ENCODE data around the gene SND1. TPM values are rescaled to one million over a fixed set of nuclear protein-coding genes. Genes with fewer than 3 reads are reported as not detected.

The SND1 gene
- total RNA-seq, 5 donors from 2014 or later (not counting 1 experiment from before 2014, with no cell fraction given): 137 to 187 (median 154) TPM

DNA sequence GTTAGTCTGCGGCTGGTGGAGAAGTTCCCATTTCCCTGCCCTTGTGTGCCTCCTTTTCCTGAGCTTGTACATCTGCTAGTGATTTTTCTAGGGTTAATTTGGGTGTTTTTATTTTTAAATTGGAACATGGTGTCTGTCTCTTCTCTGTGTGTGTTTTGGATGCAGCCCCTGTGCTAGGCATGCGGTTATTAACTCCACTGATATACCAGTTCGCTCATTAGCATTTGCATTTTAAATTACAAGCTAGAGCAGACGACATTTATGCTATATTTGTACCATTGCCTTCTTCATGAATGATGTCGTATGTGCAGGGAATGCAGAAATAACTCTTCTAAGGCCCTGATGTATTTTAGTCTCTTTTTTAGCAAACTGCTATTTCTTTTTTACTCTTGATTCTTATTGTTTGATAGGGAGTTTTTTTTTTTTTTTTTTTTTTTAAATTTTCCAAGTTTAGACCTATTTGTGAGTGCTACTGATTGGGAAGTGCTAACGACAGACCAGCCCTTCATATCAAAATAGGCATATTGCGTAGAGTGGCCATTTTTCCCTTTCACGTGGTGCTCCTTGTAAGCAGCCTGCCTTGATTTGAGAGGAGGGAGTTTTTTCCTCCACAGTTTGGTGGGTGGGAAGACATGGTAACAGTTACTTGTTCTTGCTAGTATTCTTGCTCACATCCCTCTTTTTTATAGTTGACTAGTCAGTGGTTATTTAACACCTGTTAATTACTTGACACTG, 289.6 kb downstream of the SND1 start:
- Mint-ChIP-seq H3K4me1 (peaks cover 0 to 2% (median 1%) of the 10 kb centered on the region in 3 donors), H3K9me3 (no peaks in the 10 kb centered on the region), H3K27me3 (no peaks in the 10 kb centered on the region), H3K27ac (no peak overlapping the region), H3K4me3 (no peak overlapping the region), H3K36me3 (peaks cover 44% of the 10 kb centered on the region)
- H3K9me3 ChIP-seq: no peaks in the 10 kb centered on the region
- CTCF ChIA-PET: no interaction called here
- no CpG with 5 or more reads among the region's 8 CpGs for WGBS (ENCODE audit: insufficient coverage)
- ATAC-seq (replicated peaks in 1 of 4) (no peak), DNase-seq (no peak)
- H3K4me1 ChIP-seq (ENCODE audit: control insufficient read depth in 1 of 2, extremely low read depth in 1 of 2, insufficient read depth in 2 of 2, low read length in 2 of 2): no peaks in the 10 kb centered on the region
- POLR2A ChIA-PET: interaction anchor here in 1 of 2 donors (0.7 kb wide), 1 partner anchor 209 kb away, joined by 4 read pairs; no protein-coding TSS in a partner anchor
- H3K27me3 ChIP-seq (replicated peaks in 1 of 2; ENCODE audit: control insufficient read depth in 2 of 2, extremely low read depth in 1 of 2, insufficient read depth in 2 of 2, low read length in 1 of 2): no peaks in the 10 kb centered on the region
- no peak overlapping the region for H3K4me3 ChIP-seq (ENCODE audit: control insufficient read depth in 1 of 2, extremely low read depth in 1 of 2, low read length in 1 of 2)
- H3K27ac ChIP-seq (ENCODE audit: low read length): no peak overlapping the region
- H3K36me3 ChIP-seq (ENCODE audit: control insufficient read depth in 2 of 2, extremely low read depth in 1 of 2, insufficient read depth in 1 of 2, low read length in 1 of 2): peaks cover 0 to 12% of the 10 kb centered on the region in 2 donors

GRCh38 chr7:127943541-127944521, 291.8 kb downstream of the SND1 start:
- Mint-ChIP-seq H3K4me3 (no peak overlapping the region), H3K36me3 (peaks cover 45% of the 10 kb centered on the region), H3K4me1 (peaks cover 0 to 2% (median 1%) of the 10 kb centered on the region in 3 donors), H3K27ac (no peak overlapping the region), H3K9me3 (no peaks in the 10 kb centered on the region), H3K27me3 (no peaks in the 10 kb centered on the region)
- H3K4me1 ChIP-seq (ENCODE audit: control insufficient read depth in 1 of 2, extremely low read depth in 1 of 2, insufficient read depth in 2 of 2, low read length in 2 of 2): no peaks in the 10 kb centered on the region
- H3K4me3 ChIP-seq (ENCODE audit: control insufficient read depth in 1 of 2, extremely low read depth in 1 of 2, low read length in 1 of 2): no peak overlapping the region
- DNase-seq (no peak), ATAC-seq (replicated peaks in 1 of 4) (no peak)
- no peaks in the 10 kb centered on the region for H3K9me3 ChIP-seq
- ChIA-PET CTCF (no interaction called here), POLR2A (no interaction called here)
- WGBS (ENCODE audit: insufficient coverage): 95% methylated on average over 10 of the region's 16 CpGs
- H3K36me3 ChIP-seq (ENCODE audit: control insufficient read depth in 2 of 2, extremely low read depth in 1 of 2, insufficient read depth in 1 of 2, low read length in 1 of 2): peaks cover 0 to 3% of the 10 kb centered on the region in 2 donors
- H3K27ac ChIP-seq (ENCODE audit: low read length): no peak overlapping the region
- H3K27me3 ChIP-seq (replicated peaks in 1 of 2; ENCODE audit: control insufficient read depth in 2 of 2, extremely low read depth in 1 of 2, insufficient read depth in 2 of 2, low read length in 1 of 2): no peaks in the 10 kb centered on the region

DNA sequence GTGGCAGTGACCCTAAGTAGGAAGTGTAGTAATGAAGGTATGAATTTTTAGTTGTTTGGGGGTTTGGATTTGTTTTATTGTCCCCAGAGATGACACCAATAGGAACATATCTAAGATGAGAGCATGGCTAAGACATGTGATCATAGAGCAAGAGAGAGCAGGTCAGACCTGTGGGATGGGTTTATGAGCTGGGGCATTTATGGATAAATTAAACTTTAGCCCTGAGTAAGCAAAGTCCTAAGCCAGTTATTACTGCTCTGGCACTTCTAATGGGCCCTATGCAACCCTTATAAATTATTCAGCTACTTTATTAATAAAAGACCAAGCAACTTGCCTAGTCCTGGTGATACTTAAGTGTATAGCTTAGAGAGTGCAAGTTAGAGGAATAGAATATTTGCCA, 294.1 kb downstream of the SND1 start:
- Histone ChIP-seq H3K36me3 (ENCODE audit: control insufficient read depth in 2 of 2, extremely low read depth in 1 of 2, insufficient read depth in 1 of 2, low read length in 1 of 2) (no peaks in the 10 kb centered on the region), H3K9me3 (no peaks in the 10 kb centered on the region)
- POLR2A ChIA-PET: interaction anchor here in 1 of 2 donors (0.6 kb wide), 1 partner anchor 238 kb away, joined by 3 read pairs; no protein-coding TSS in a partner anchor

GRCh38 chr7:127946847-127947246, 294.9 kb downstream of the SND1 start:
- H3K27me3 Mint-ChIP-seq: no peaks in the 10 kb centered on the region
- DNase-seq: no peak
- H3K4me1 Mint-ChIP-seq: peaks cover 0 to 2% (median 1%) of the 10 kb centered on the region in 3 donors
- H3K4me3 Mint-ChIP-seq: no peak overlapping the region
- no peak overlapping the region for H3K27ac Mint-ChIP-seq
- no peak for ATAC-seq (replicated peaks in 1 of 4)
- H3K36me3 Mint-ChIP-seq: peaks cover 46% of the 10 kb centered on the region
- Histone ChIP-seq H3K27ac (ENCODE audit: low read length) (no peak overlapping the region), H3K27me3 (replicated peaks in 1 of 2; ENCODE audit: control insufficient read depth in 2 of 2, extremely low read depth in 1 of 2, insufficient read depth in 2 of 2, low read length in 1 of 2) (no peaks in the 10 kb centered on the region), H3K9me3 (no peaks in the 10 kb centered on the region), H3K4me1 (ENCODE audit: control insufficient read depth in 1 of 2, extremely low read depth in 1 of 2, insufficient read depth in 2 of 2, low read length in 2 of 2) (no peaks in the 10 kb centered on the region), H3K4me3 (ENCODE audit: control insufficient read depth in 1 of 2, extremely low read depth in 1 of 2, low read length in 1 of 2) (no peak overlapping the region), H3K36me3 (ENCODE audit: control insufficient read depth in 2 of 2, extremely low read depth in 1 of 2, insufficient read depth in 1 of 2, low read length in 1 of 2) (no peaks in the 10 kb centered on the region)
- 100% methylated on average over 1 of the region's 1 CpG for WGBS (ENCODE audit: insufficient coverage)
- no peaks in the 10 kb centered on the region for H3K9me3 Mint-ChIP-seq
- ChIA-PET CTCF (no interaction called here), POLR2A (interaction anchor here in 1 of 2 donors (0.6 kb wide), 1 partner anchor 239 kb away, joined by 3 read pairs; no protein-coding TSS in a partner anchor)

More for the DNA sequence above, 294.1 kb downstream of the SND1 start:
- Mint-ChIP-seq H3K4me3 (no peak overlapping the region), H3K36me3 (peaks cover 43% of the 10 kb centered on the region), H3K9me3 (no peaks in the 10 kb centered on the region), H3K27me3 (no peaks in the 10 kb centered on the region), H3K4me1 (peaks cover 0 to 2% (median 1%) of the 10 kb centered on the region in 3 donors), H3K27ac (no peak overlapping the region)
- no peak overlapping the region for H3K27ac ChIP-seq (ENCODE audit: low read length)
- CTCF ChIA-PET: no interaction called here
- H3K4me3 ChIP-seq (ENCODE audit: control insufficient read depth in 1 of 2, extremely low read depth in 1 of 2, low read length in 1 of 2): no peak overlapping the region
- DNase-seq (no peak), ATAC-seq (replicated peaks in 1 of 4) (no peak)
- no peaks in the 10 kb centered on the region for H3K27me3 ChIP-seq (replicated peaks in 1 of 2; ENCODE audit: control insufficient read depth in 2 of 2, extremely low read depth in 1 of 2, insufficient read depth in 2 of 2, low read length in 1 of 2)
- H3K4me1 ChIP-seq (ENCODE audit: control insufficient read depth in 1 of 2, extremely low read depth in 1 of 2, insufficient read depth in 2 of 2, low read length in 2 of 2): no peaks in the 10 kb centered on the region

- POLR2A ChIA-PET: interaction anchor here in 1 of 2 donors (0.6 kb wide), 1 partner anchor 181 kb away, joined by 3 read pairs; no protein-coding TSS in a partner anchor
- no peak overlapping the region for H3K4me3 ChIP-seq (ENCODE audit: control insufficient read depth in 1 of 2, extremely low read depth in 1 of 2, low read length in 1 of 2)
Observed at GRCh38 chr7:127948312-127948711, 296.3 kb downstream of the SND1 start.

DNA sequence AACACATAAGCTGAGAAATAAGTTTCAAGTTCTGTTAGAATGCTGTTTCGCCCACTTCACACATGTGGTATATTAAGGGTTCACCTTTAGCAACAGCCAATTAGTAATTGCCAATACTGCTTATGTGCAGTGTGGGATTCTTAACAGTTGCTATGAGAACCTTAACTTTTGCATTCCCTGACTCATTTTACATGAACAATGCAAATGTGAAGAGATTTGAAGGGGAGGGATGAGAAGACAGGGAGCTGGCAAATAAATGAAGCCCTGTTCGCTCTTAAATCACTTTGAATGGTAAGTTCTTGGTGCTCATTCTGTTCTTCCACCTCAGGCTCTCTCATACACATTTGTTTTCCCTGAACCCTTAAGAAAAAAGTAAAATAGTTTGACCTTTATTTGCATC, 296.9 kb downstream of the SND1 start:
- no peak overlapping the region for H3K4me3 Mint-ChIP-seq
- no peak overlapping the region for H3K27ac ChIP-seq (ENCODE audit: low read length)
- no peaks in the 10 kb centered on the region for H3K27me3 Mint-ChIP-seq
- no CpG with 5 or more reads among the region's 2 CpGs for WGBS (ENCODE audit: insufficient coverage)
- no peaks in the 10 kb centered on the region for H3K27me3 ChIP-seq (replicated peaks in 1 of 2; ENCODE audit: control insufficient read depth in 2 of 2, extremely low read depth in 1 of 2, insufficient read depth in 2 of 2, low read length in 1 of 2)
- H3K9me3 Mint-ChIP-seq: no peaks in the 10 kb centered on the region
- ChIA-PET POLR2A (no interaction called here), CTCF (no interaction called here)
- H3K4me1 Mint-ChIP-seq: peaks cover 0 to 2% (median 1%) of the 10 kb centered on the region in 3 donors
- H3K9me3 ChIP-seq: no peaks in the 10 kb centered on the region
- ATAC-seq (replicated peaks in 1 of 4) (no peak), DNase-seq (no peak)
- H3K4me3 ChIP-seq (ENCODE audit: control insufficient read depth in 1 of 2, extremely low read depth in 1 of 2, low read length in 1 of 2): no peak overlapping the region
- H3K27ac Mint-ChIP-seq: no peak overlapping the region
- no peaks in the 10 kb centered on the region for H3K36me3 ChIP-seq (ENCODE audit: control insufficient read depth in 2 of 2, extremely low read depth in 1 of 2, insufficient read depth in 1 of 2, low read length in 1 of 2)
- no peaks in the 10 kb centered on the region for H3K4me1 ChIP-seq (ENCODE audit: control insufficient read depth in 1 of 2, extremely low read depth in 1 of 2, insufficient read depth in 2 of 2, low read length in 2 of 2)
- H3K36me3 Mint-ChIP-seq: peaks cover 40% of the 10 kb centered on the region

More at GRCh38 chr7:127948312-127948711, 296.3 kb downstream of the SND1 start:
- no peak overlapping the region for H3K27ac ChIP-seq (ENCODE audit: low read length)
- H3K4me1 ChIP-seq (ENCODE audit: control insufficient read depth in 1 of 2, extremely low read depth in 1 of 2, insufficient read depth in 2 of 2, low read length in 2 of 2): no peaks in the 10 kb centered on the region
- H3K9me3 Mint-ChIP-seq: no peaks in the 10 kb centered on the region
- H3K9me3 ChIP-seq: no peaks in the 10 kb centered on the region
- H3K36me3 Mint-ChIP-seq: peaks cover 42% of the 10 kb centered on the region
- H3K4me1 Mint-ChIP-seq: peaks cover 0 to 2% (median 1%) of the 10 kb centered on the region in 3 donors
- H3K4me3 Mint-ChIP-seq: no peak overlapping the region
- DNase-seq (no peak), ATAC-seq (replicated peaks in 1 of 4) (no peak)
- CTCF ChIA-PET: no interaction called here
- 100% methylated on average over 2 of the region's 2 CpGs for WGBS (ENCODE audit: insufficient coverage)
- H3K27ac Mint-ChIP-seq: no peak overlapping the region
- H3K27me3 ChIP-seq (replicated peaks in 1 of 2; ENCODE audit: control insufficient read depth in 2 of 2, extremely low read depth in 1 of 2, insufficient read depth in 2 of 2, low read length in 1 of 2): no peaks in the 10 kb centered on the region
- no peaks in the 10 kb centered on the region for H3K27me3 Mint-ChIP-seq
- no peaks in the 10 kb centered on the region for H3K36me3 ChIP-seq (ENCODE audit: control insufficient read depth in 2 of 2, extremely low read depth in 1 of 2, insufficient read depth in 1 of 2, low read length in 1 of 2)

All from T-cell (primary cell).